Ovary (tissue), 3 donors: ENCODE results near the gene TNFRSF13B.

Experiments
- CTCF ChIP-seq, 3 donors: fragments of 450-650 bp in 2 of 3; fragments of 200-600 bp in 1 of 3; IDR thresholded peaks; one replicate each; pipeline versions ENCODE4 v1.5.1 to v1.8.0; 2016 to 2022; ENCODE audit warnings: antibody characterized with exemption in 3 of 3, mild to moderate bottlenecking in 1 of 3
- POLR2A ChIP-seq: fragments of 450-650 bp; IDR thresholded peaks from one replicate; pipeline ENCODE4 v1.6.1; 2017; ENCODE audit warnings: antibody characterized with exemption, mild to moderate bottlenecking, moderate library complexity
- donor health status: DM: no; HTN: no; CAD: no.

GRCh38 chr17:17018021-17018441, 46.1 kb upstream of the TNFRSF13B start:
- TF ChIP-seq CTCF (IDR thresholded peaks at IDR 0.05) (no peak), POLR2A (no peak)
